GM19351 (cell line): ENCODE data around the gene PTPRB.
A peak's percentile ranks its signal among the peaks of the same experiment; 100 is the strongest.
"Not testable (repeated sequence)": the region's sequence is repeated elsewhere in the genome, so short reads cannot be mapped to it uniquely, and the experiment has no call there.

ENCODE experiments used
- ATAC-seq: cut with Tn5 transposase; IDR thresholded peaks from one replicate; pipeline ENCODE4 v1.9.1; 2021; ENCODE audit warnings: mild to moderate bottlenecking, moderate library complexity; ENCODE audit not compliant: unreplicated experiment

Gene PTPRB

GRCh38 chr12:70549340-70550179 is 87.7 kb downstream of the PTPRB start:
- no peak for ATAC-seq

GRCh38 chr12:70543444-70543843 is 93.8 kb downstream of the PTPRB start:
- ATAC-seq, result no peak

GRCh38 chr12:70540996-70541395 is 96.2 kb downstream of the PTPRB start:
- ATAC-seq, result no peak

GRCh38 chr12:70536650-70537049 is 100.6 kb downstream of the PTPRB start:
- no peak for ATAC-seq

GRCh38 chr12:70535896-70536374 is 101.3 kb downstream of the PTPRB start:
- no peak for ATAC-seq

- no peak for ATAC-seq
These were observed 102.8 kb downstream of the PTPRB start for GRCh38 chr12:70534466-70534865.

- ATAC-seq, result no peak
These were observed 107.6 kb downstream of the PTPRB start for GRCh38 chr12:70529647-70530046.

- ATAC-seq, result no peak
These were observed 116.4 kb downstream of the PTPRB start for GRCh38 chr12:70520847-70521246.

GRCh38 chr12:70513426-70513825 is 123.8 kb downstream of the PTPRB start:
- ATAC-seq, result no peak

- ATAC-seq, result no peak
These were observed 129.1 kb downstream of the PTPRB start for GRCh38 chr12:70508178-70508577.

- no peak for ATAC-seq
These were observed 129.8 kb downstream of the PTPRB start for GRCh38 chr12:70507442-70507841.

- no peak for ATAC-seq
These were observed 139.7 kb downstream of the PTPRB start for GRCh38 chr12:70497508-70497907.

GRCh38 chr12:70492904-70493303 is 144.3 kb downstream of the PTPRB start:
- not testable (repeated sequence) for ATAC-seq

GRCh38 chr12:70490928-70491327 is 146.3 kb downstream of the PTPRB start:
- not testable (repeated sequence) for ATAC-seq

GRCh38 chr12:70487440-70487839 is 149.8 kb downstream of the PTPRB start:
- peak; percentile 68 for ATAC-seq

GRCh38 chr12:70486588-70486987 is 150.6 kb downstream of the PTPRB start:
- ATAC-seq, result no peak

GRCh38 chr12:70485704-70486103 is 151.5 kb downstream of the PTPRB start:
- no peak for ATAC-seq

GRCh38 chr12:70484464-70484863 is 152.8 kb downstream of the PTPRB start:
- no peak for ATAC-seq

- no peak for ATAC-seq
These were observed 154.5 kb downstream of the PTPRB start for GRCh38 chr12:70482764-70483163.

- no peak for ATAC-seq
These were observed 167.9 kb downstream of the PTPRB start for GRCh38 chr12:70469221-70469820.

GRCh38 chr12:70468741-70469140 is 168.5 kb downstream of the PTPRB start:
- ATAC-seq, result no peak
